Measurements from ENCODE around the gene CAV1.

CAV1 gene

GRCh38 chr7:116549370-116549769 lies 24.5 kb downstream of the CAV1 start:
- no peak for TF ChIP-seq CTCF (conservative IDR thresholded peaks at IDR 0.05)
- no peak for TF ChIP-seq ZFX (IDR thresholded peaks at IDR 0.05)
- H3K27ac ChIP-seq, result no peak overlapping the region

DNA sequence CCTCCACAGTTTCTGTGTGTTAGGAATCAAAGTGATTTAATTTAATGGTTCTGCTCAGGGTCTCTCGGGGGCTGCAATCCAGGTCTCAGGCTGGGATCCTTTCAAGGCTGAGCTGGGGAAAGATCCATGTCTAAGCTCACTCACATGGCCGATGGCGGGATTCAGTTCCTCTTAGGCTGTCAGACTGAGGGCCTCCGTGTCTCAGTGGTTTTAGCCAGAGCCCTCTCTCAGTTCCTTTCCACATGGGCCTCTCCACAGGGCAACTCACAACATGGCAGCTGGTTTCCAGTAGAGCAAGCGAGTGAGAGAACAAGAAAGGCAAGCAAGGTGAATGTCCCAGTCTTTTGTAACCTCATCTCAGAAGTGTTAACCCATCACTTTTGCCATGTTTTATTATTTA lies 26.9 kb downstream of the CAV1 start:
- H3K27ac ChIP-seq, result no peak overlapping the region
- TF ChIP-seq CTCF (conservative IDR thresholded peaks at IDR 0.05) (no peak), ZFX (IDR thresholded peaks at IDR 0.05) (no peak)

GRCh38 chr7:116552602-116553001 lies 27.8 kb downstream of the CAV1 start:
- TF ChIP-seq ZFX (IDR thresholded peaks at IDR 0.05) (no peak), CTCF (conservative IDR thresholded peaks at IDR 0.05) (no peak)
- no peak overlapping the region for H3K27ac ChIP-seq

GRCh38 chr7:116553168-116553964 lies 28.5 kb downstream of the CAV1 start:
- no peak overlapping the region for H3K27ac ChIP-seq
- TF ChIP-seq CTCF (conservative IDR thresholded peaks at IDR 0.05) (no peak), ZFX (IDR thresholded peaks at IDR 0.05) (no peak)

DNA sequence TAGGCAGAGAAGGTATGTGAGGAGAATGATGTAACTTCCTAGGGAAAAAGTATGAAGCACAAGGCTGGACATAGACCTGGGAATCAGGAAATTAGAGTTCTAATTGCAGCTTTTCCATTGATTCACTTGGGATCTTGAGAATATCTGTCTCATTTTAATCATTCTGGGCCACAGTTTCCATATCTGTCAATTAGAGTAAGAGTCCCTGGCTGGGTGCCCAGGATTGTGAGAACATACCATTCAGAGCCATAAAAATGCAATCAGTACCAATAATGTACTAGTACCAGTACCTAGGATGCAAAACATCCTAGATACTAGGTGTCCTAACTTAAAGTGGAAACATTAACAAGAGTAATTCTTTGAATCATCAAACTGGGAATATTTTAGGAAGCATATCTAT lies 29.6 kb downstream of the CAV1 start:
- TF ChIP-seq CTCF (conservative IDR thresholded peaks at IDR 0.05), result no peak
- TF ChIP-seq ZFX (IDR thresholded peaks at IDR 0.05), result no peak
- H3K27ac ChIP-seq, result no peak overlapping the region

DNA sequence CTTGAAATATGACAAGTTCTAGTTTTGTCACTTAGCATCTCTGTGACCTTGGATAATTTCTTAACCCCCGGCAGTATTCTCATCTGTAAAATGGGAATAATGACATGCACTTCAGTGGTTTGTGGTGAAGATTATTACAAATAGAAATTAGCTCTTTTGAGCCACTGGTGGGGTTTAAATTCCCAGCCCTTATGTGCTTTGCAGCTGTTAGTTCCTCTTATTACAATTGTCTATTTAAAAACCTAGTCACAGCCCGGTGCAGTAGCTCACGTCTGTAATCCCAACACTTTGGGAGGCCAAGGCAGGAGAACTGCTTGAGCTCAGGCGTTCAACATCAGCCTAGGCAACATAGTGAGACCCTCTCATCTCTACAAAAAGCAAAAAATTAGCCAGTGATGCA lies 30.1 kb downstream of the CAV1 start:
- H3K27ac ChIP-seq, result no peak overlapping the region
- TF ChIP-seq CTCF (conservative IDR thresholded peaks at IDR 0.05) (no peak), ZFX (IDR thresholded peaks at IDR 0.05) (no peak)

GRCh38 chr7:116557066-116557585 lies 32.3 kb downstream of the CAV1 start:
- no peak overlapping the region; the same call in 1 of the 2 replicates for H3K27ac ChIP-seq
- TF ChIP-seq CTCF (conservative IDR thresholded peaks at IDR 0.05) (no peak), ZFX (IDR thresholded peaks at IDR 0.05) (no peak)
